A673 (cell line): ENCODE results near the gene ACSM4.

Experiments used
- EZH2 ChIP-seq: fragments of 200-600 bp; sonication (generic); IDR thresholded peaks from 2 replicates; pipeline ENCODE4 v1.6.1; 2017; ENCODE audit warnings: borderline replicate concordance, low read depth, mild to moderate bottlenecking, mixed read lengths, antibody characterized with exemption, low read length; ENCODE audit not compliant: poor library complexity, severe bottlenecking
- TF ChIP-seq, protein P1 (sequence below): fragments of 300-800, 200-600 bp; sonication (generic); conservative IDR thresholded peaks from 2 replicates; pipeline ENCODE4 v1.5.1; 2017; ENCODE audit warnings: low read depth, mild to moderate bottlenecking, antibody characterized with exemption, low read length, moderate library complexity, mixed read lengths

DNA sequence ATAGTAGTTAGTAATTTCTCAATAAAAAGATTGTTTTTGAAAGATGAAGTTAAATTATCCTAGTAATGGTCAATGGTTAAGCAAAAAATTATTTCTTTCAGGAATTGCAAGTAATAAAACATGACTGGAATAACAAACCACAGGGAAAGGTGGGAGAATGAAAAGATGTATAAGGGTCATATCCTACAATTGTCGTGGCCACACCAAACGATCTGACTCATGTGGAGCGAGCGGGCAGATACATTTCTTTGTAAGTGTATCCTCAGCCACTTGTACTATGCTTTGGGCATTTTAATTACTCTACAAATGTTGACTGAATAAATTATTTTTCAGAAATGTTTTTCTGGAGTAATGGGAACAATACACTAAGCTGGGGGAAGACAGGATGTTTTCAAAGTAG is 45.5 kb downstream of the ACSM4 start:
- TF ChIP-seq, protein P1, sequence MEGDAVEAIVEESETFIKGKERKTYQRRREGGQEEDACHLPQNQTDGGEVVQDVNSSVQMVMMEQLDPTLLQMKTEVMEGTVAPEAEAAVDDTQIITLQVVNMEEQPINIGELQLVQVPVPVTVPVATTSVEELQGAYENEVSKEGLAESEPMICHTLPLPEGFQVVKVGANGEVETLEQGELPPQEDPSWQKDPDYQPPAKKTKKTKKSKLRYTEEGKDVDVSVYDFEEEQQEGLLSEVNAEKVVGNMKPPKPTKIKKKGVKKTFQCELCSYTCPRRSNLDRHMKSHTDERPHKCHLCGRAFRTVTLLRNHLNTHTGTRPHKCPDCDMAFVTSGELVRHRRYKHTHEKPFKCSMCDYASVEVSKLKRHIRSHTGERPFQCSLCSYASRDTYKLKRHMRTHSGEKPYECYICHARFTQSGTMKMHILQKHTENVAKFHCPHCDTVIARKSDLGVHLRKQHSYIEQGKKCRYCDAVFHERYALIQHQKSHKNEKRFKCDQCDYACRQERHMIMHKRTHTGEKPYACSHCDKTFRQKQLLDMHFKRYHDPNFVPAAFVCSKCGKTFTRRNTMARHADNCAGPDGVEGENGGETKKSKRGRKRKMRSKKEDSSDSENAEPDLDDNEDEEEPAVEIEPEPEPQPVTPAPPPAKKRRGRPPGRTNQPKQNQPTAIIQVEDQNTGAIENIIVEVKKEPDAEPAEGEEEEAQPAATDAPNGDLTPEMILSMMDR: no peak
- TF ChIP-seq EZH2: no peak
